GM12878 (cell line): ENCODE results near the gene ICE2. TPM values are rescaled to one million over a fixed set of nuclear protein-coding genes. Genes with fewer than 3 reads are reported as not detected.

Experiments
- DPF2 ChIP-seq: fragments of 450-650 bp; IDR thresholded peaks from 2 replicates; pipeline ENCODE4 v1.6.1; 2017; ENCODE audit warnings: mild to moderate bottlenecking
- EGR1 ChIP-seq, 2 experiments: IDR thresholded peaks; 1 replicate in 1 of 2; 2 replicates in 1 of 2; pipeline ENCODE4 v1.6.1; 2011 to 2012; ENCODE audit warnings: low read depth in 2 of 2, low read length in 2 of 2, borderline replicate concordance in 1 of 2, mild to moderate bottlenecking in 1 of 2, moderate library complexity in 1 of 2
- IKZF1 ChIP-seq: fragments of 450-650 bp; conservative IDR thresholded peaks from 2 replicates; pipeline ENCODE4 v1.6.1; 2017; ENCODE audit warnings: antibody characterized with exemption, mild to moderate bottlenecking
- IKZF2 ChIP-seq, 2 experiments: fragments of 450-650 bp; IDR thresholded peaks; 2 replicates each; pipeline ENCODE4 v1.6.1; 2017; ENCODE audit warnings: mild to moderate bottlenecking in 2 of 2, moderate library complexity in 2 of 2
- KAT2A ChIP-seq: conservative IDR thresholded peaks from 2 replicates; pipeline ENCODE4 v1.6.1; 2011; ENCODE audit warnings: low read depth, low read length; ENCODE audit not compliant: control insufficient read depth
- LARP7 ChIP-seq: fragments of 450-650 bp; IDR thresholded peaks from 2 replicates; pipeline ENCODE4 v1.6.1; 2017; ENCODE audit warnings: mild to moderate bottlenecking
- MLLT1 ChIP-seq: fragments of 450-650 bp; IDR thresholded peaks from 2 replicates; pipeline ENCODE4 v1.6.1; 2016; ENCODE audit warnings: mild to moderate bottlenecking
- PRDM15 ChIP-seq: fragments of 450-650 bp; formaldehyde crosslinking; IDR thresholded peaks from 2 replicates; pipeline ENCODE4 v1.4.0; 2020; ENCODE audit warnings: mild to moderate bottlenecking, moderate library complexity
- SREBF1 ChIP-seq: IDR thresholded peaks from 2 replicates; pipeline ENCODE4 v1.6.1; 2012; ENCODE audit warnings: mild to moderate bottlenecking, low read length
- SREBF2 ChIP-seq: IDR thresholded peaks from 2 replicates; pipeline ENCODE4 v1.6.1; 2012; ENCODE audit warnings: mild to moderate bottlenecking, low read length
- ZBTB11 ChIP-seq: fragments of 450-650 bp; formaldehyde crosslinking; IDR thresholded peaks from 2 replicates; pipeline ENCODE4 v1.5.0; 2022; ENCODE audit warnings: mild to moderate bottlenecking, missing genetic modification characterization
- polyA plus RNA-seq, 11 experiments: library from polyadenylated mRNA; depleted of rRNA in 4 of 11; unstranded in 6 of 11; stranded (reverse) in 5 of 11; fragments of >200 nt; fragmentation: Nextera tagmentation in 4 of 11; fragmentation: Illumina TruSeq in 1 of 11; extraction: Ambion mirVana in 4 of 11; extraction: Trizol in 1 of 11; gene quantifications; 1 replicate in 1 of 11; 2 replicates in 10 of 11; pipeline versions ENCODE4 v1.2.1 to v1.2.3, GENCODE V29; 2011 to 2016; ENCODE audit warnings: inconsistent platforms in 2 of 11, missing spikeins in 2 of 11, low read depth in 1 of 11
- total RNA-seq, 4 experiments: library from RNA; depleted of rRNA in 3 of 4; stranded (reverse); fragments of >200 nt in 3 of 4; fragmentation: Illumina TruSeq in 1 of 4; extraction: Trizol in 1 of 4; gene quantifications; 2 replicates each; pipeline versions ENCODE4 v1.2.1 to v1.2.3, GENCODE V29; 2013 to 2021
- TF ChIP-seq, protein P1 (sequence below): fragments of 450-650 bp; IDR thresholded peaks from 2 replicates; pipeline ENCODE4 v1.6.1; 2018; ENCODE audit warnings: mild to moderate bottlenecking, low read depth, moderate library complexity; ENCODE audit not compliant: partially characterized antibody

Gene ICE2
- total and polyA plus RNA-seq, 10 of the 15 experiments (the other 5 are each of a cell fraction or from before 2014, with no cell fraction given) = 14.2 to 62.0 (median 44.9) TPM

DNA sequence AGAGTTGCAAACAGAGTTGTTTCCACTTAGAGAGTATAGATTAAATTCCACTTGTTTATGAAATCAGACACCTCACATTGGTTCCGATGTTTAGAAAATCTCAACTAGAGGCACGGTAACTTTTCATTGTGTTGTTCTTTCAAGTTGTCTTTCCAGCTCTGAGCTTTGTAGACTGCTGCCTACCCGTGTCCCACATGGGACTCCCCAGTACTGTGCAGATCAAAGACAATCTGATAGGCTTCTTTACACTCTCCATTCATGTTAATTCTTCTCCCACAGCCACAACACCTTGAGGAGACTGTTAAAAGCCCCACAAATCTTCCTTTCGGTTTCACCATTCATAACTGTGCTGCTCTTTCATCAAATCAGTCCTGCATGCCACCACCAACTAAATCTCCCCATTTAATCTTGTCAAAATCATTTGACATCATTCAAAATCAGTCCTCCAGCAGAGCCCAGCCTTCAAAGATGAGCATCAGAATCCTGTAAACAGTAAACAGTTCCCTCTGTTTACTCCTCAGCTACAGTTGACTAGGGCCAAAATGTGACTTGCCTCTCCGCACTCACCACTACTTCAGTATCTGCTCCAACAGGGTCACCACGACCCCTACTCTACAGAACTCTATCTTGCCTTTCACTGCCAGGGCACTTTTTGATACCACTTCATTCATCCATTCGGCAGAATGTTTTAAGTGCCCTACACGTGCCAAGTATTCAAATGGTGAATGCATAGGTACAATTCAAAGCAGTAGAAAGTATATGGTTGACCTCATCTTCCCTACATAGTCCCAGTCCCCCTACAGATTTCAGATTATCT is 89.5 kb downstream of the ICE2 start (continued):
- TF ChIP-seq, protein P1, sequence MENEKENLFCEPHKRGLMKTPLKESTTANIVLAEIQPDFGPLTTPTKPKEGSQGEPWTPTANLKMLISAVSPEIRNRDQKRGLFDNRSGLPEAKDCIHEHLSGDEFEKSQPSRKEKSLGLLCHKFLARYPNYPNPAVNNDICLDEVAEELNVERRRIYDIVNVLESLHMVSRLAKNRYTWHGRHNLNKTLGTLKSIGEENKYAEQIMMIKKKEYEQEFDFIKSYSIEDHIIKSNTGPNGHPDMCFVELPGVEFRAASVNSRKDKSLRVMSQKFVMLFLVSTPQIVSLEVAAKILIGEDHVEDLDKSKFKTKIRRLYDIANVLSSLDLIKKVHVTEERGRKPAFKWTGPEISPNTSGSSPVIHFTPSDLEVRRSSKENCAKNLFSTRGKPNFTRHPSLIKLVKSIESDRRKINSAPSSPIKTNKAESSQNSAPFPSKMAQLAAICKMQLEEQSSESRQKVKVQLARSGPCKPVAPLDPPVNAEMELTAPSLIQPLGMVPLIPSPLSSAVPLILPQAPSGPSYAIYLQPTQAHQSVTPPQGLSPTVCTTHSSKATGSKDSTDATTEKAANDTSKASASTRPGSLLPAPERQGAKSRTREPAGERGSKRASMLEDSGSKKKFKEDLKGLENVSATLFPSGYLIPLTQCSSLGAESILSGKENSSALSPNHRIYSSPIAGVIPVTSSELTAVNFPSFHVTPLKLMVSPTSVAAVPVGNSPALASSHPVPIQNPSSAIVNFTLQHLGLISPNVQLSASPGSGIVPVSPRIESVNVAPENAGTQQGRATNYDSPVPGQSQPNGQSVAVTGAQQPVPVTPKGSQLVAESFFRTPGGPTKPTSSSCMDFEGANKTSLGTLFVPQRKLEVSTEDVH = no peak
- TF ChIP-seq IKZF2 (IDR thresholded peaks at IDR 0.05) = peak in 1 of 2 experiments; percentile 15; a peak in 2 of 4 replicates
- TF ChIP-seq IKZF1 = peak; percentile 30; the same call in 1 of the 2 replicates
- no peak for TF ChIP-seq KAT2A
- no peak for TF ChIP-seq EGR1 (IDR thresholded peaks at IDR 0.05; ENCODE audit: borderline replicate concordance in 1 of 2, low read depth in 2 of 2, low read length in 2 of 2)
- peak; percentile 51; the same call in 1 of the 2 replicates for TF ChIP-seq MLLT1
- TF ChIP-seq ZBTB11 = no peak
- TF ChIP-seq PRDM15 (CRISPR knock-in tag) = no peak
- TF ChIP-seq SREBF2 = no peak
- TF ChIP-seq LARP7 = no peak
- no peak for TF ChIP-seq DPF2
- no peak for TF ChIP-seq SREBF1
- TF ChIP-seq, all 136 proteins: peak for 11
